VCaP (cell line): Measurements from ENCODE around the gene TAOK1.

ENCODE experiments used
- H3K27ac ChIP-seq: fragments of 450-650 bp; 2 replicates; pipeline ENCODE4 v1.5.1; 2017
- CTCF ChIP-seq: fragments of 450-650 bp; conservative IDR thresholded peaks from 2 replicates; pipeline ENCODE4 v1.5.1; 2017; ENCODE audit warnings: mild to moderate bottlenecking, moderate library complexity

TAOK1 gene

DNA sequence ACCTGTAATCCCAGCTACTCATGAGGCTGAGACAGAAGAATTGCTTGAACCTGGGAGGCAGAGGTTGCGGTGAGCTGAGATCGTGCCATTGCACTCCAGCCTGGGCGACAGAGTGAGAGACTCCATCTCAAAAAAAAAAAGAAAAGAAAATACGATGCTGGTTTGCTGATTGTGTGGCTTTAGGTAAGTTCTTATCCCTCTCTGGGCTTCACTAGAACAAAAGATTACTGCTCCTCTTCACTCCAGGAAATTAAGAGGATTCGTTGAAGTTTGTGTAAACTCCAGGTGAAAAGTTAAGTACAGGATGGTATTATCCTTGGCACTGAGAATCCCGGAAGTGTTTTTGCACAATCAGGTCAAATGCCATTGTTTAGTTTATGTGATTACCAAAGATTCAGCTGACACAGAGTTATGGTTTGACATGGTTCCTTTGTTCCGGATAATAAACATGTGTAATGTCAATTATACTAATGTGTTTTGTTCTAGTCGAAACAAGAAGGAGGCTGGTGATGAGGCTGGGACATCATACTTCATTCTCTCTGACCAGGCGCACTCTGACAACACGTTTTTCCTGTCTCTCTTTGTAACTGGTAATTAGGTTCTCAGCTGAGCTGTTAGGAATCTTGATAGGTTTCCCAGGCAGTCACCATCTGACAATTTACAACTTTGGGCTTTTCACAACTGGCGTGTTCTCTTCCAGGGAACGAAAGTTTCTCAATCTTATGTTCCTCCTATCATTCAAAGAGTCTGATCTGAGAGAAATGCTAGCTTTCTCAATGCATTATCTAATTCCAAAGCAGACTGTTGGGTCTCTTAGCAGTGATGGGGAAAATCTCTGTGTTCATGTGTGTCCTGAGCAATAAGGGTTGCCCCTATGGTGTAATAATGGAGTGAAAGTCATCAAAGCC is 10.8 kb upstream of the TAOK1 start:
- no peak for TF ChIP-seq CTCF
- peak overlapping the region; percentile 79 for H3K27ac ChIP-seq

- no peak for TF ChIP-seq CTCF
- H3K27ac ChIP-seq = no peak overlapping the region
Observed at GRCh38 chr17:29383686-29384085, 6.5 kb upstream of the TAOK1 start.

GRCh38 chr17:29384901-29385300 is 5.3 kb upstream of the TAOK1 start:
- no peak overlapping the region for H3K27ac ChIP-seq
- no peak; the same call in 1 of the 2 replicates for TF ChIP-seq CTCF

DNA sequence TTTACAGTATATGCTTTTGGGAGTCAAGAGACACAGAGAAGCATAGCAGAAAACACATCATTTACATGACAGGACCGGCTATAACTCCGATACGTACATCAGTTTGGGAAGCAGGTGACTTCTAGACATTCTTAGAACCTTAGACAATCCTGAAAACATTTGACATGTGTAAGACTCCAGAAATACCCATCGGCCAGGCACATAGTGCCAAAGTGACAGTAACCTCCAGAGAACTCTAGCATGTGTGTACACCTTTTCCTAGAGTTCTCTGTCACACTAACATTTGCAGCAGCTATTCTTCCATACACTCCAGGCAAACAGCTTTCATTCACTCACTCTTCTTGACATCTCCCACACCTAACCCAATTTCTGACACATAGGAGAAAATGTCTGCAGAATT is 3.4 kb upstream of the TAOK1 start:
- no peak for TF ChIP-seq CTCF
- no peak overlapping the region for H3K27ac ChIP-seq

GRCh38 chr17:29388937-29389336 is 1.2 kb upstream of the TAOK1 start:
- H3K27ac ChIP-seq = peak overlapping the region; percentile 98
- TF ChIP-seq CTCF = no peak

GRCh38 chr17:29390851-29391631 is 878 bp downstream of the TAOK1 start:
- peak overlapping the region; percentile 98 for H3K27ac ChIP-seq
- no peak for TF ChIP-seq CTCF

DNA sequence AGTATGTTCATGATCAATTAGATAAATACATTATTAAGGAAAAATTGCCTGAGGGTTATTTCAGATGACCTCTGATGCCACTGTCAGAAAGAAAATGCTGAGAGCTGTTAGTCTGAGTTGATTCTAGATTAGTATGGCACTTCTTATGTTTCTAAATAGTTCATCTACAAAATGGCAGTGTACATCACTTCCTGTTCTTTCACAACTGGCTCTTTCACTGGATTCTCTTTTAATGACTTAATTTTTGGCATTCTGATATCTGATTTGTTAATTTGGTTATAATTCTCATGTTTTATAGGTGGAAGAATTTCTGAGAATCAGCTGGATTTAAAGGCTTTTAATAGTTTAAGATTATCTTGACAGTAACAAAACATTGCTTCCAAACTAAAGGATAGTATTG is 3.3 kb downstream of the TAOK1 start:
- TF ChIP-seq CTCF = no peak
- no peak overlapping the region for H3K27ac ChIP-seq
